ENCODE measurements around the gene CAND2. TPM values are rescaled to one million over a fixed set of nuclear protein-coding genes. Genes with fewer than 3 reads are reported as not detected.
A peak's percentile ranks its signal among the peaks of the same experiment; 100 is the strongest.

The CAND2 gene
- total RNA-seq, 1 experiment from 2014 or later = 0.37 TPM

- TF ChIP-seq EZH2 (IDR thresholded peaks at IDR 0.05; ENCODE audit: low read depth) (no peak), CTCF (conservative IDR thresholded peaks at IDR 0.05) (no peak)
- BruUV-seq (replicated peaks) = no TSS peak
- Histone ChIP-seq H3K27me3 (ENCODE audit: insufficient read depth, low read depth) (no peaks in the 10 kb centered on the region), H3K27ac (no peak overlapping the region), H3K9me3 (ENCODE audit: insufficient read depth, low read depth) (no peaks in the 10 kb centered on the region), H3F3A (ENCODE audit: insufficient read depth, low read depth) (peaks cover 15% of the 10 kb centered on the region), H3K36me3 (ENCODE audit: low read depth) (no peaks in the 10 kb centered on the region), H3K4me3 (peak overlapping the region; percentile 64), H4K20me1 (ENCODE audit: insufficient read depth) (no peaks in the 10 kb centered on the region), H2AFZ (peak overlapping the region; percentile 87), H3K9me2 (ENCODE audit: insufficient read depth) (no peaks in the 10 kb centered on the region), H3K79me2 (ENCODE audit: low read depth) (no peaks in the 10 kb centered on the region), H3K4me1 (replicated peaks; ENCODE audit: insufficient read depth) (no peaks in the 10 kb centered on the region), H3K4me2 (peak overlapping the region; percentile 99)
- intact Hi-C loops (cut with micrococcal nuclease; ENCODE audit: unreplicated experiment) = no loop called here
- DNase-seq = no peak
- ChIA-PET POLR2A (ENCODE audit: unreplicated experiment) (interaction anchor here (0.7 to 1.2 kb wide), 2 partner anchors 31 to 145 kb away, joined by 4 to 6 read pairs; no protein-coding TSS in a partner anchor), CTCF (interaction anchor here (1.3 kb wide), 1 partner anchor 14 kb away, joined by 5 read pairs; no protein-coding TSS in a partner anchor)
Observed at GRCh38 chr3:12809435-12809834, 13.0 kb downstream of the CAND2 start.

DNA sequence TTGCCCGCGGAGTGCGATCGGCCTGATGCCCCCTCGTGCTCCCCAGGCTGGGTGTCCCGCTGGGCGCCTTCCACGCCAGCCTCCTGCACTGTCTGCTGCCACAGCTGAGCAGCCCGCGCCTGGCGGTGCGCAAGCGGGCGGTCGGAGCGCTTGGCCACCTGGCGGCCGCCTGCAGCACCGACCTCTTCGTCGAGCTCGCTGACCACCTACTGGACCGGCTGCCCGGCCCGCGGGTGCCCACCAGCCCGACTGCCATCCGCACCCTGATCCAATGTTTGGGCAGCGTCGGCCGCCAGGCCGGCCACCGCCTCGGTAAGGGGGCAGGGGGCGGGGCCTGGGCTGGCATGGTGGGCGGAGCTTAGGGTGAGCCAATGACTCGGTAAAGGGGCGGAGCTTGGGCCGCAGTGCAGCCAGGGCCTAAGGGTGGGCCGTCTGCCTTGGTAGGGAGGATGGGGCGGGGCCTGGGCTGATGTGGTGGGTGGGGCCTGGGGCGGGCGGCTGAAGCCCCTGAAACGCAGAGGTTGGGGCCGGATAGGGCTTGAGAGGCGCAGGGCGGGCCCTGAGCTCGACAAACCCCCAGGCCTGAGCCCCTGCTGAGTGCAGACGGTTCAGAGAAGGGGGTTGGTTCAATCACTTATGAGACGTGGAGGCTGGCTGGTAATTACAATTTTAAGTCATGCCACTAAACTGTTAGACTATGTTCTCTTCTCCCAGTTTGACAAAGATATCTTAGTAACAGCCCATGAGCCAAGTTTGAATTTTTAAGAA, 13.7 kb downstream of the CAND2 start:
- peaks cover 15% of the 10 kb centered on the region for H3F3A ChIP-seq (ENCODE audit: insufficient read depth, low read depth)
- ChIA-PET POLR2A (ENCODE audit: unreplicated experiment) (interaction anchor here (0.6 to 1.2 kb wide), 5 partner anchors 31 to 198 kb away, joined by 3 to 24 read pairs (median 4); partner anchors contain the start of gene TMEM40), CTCF (interaction anchor here (0.5 to 1.3 kb wide), 5 partner anchors 13 to 146 kb away, joined by 3 to 5 read pairs (median 4); partner anchors contain the start of gene RAF1)
- no peaks in the 10 kb centered on the region for H3K4me1 ChIP-seq (replicated peaks; ENCODE audit: insufficient read depth)
- no peaks in the 10 kb centered on the region for H4K20me1 ChIP-seq (ENCODE audit: insufficient read depth)
- TF ChIP-seq CTCF (conservative IDR thresholded peaks at IDR 0.05) (peak; percentile 94), EZH2 (IDR thresholded peaks at IDR 0.05; ENCODE audit: low read depth) (no peak)
- BruUV-seq (replicated peaks) = no TSS peak
- no peaks in the 10 kb centered on the region for H3K9me2 ChIP-seq (ENCODE audit: insufficient read depth)
- no peak overlapping the region for H3K27ac ChIP-seq
- H3K9me3 ChIP-seq (ENCODE audit: insufficient read depth, low read depth) = no peaks in the 10 kb centered on the region
- peak; percentile 73 to 96 for DNase-seq
- intact Hi-C loops (cut with micrococcal nuclease; ENCODE audit: unreplicated experiment) = loop anchor here (5.0 kb wide), 1 partner anchor 58 kb away; no protein-coding TSS in a partner anchor
- peak overlapping the region; percentile 64 for H3K4me3 ChIP-seq
- H3K36me3 ChIP-seq (ENCODE audit: low read depth) = no peaks in the 10 kb centered on the region
- no peaks in the 10 kb centered on the region for H3K27me3 ChIP-seq (ENCODE audit: insufficient read depth, low read depth)
- peak overlapping the region; percentile 99 for H3K4me2 ChIP-seq
- H2AFZ ChIP-seq = peak overlapping the region; percentile 87
- H3K79me2 ChIP-seq (ENCODE audit: low read depth) = no peaks in the 10 kb centered on the region

DNA sequence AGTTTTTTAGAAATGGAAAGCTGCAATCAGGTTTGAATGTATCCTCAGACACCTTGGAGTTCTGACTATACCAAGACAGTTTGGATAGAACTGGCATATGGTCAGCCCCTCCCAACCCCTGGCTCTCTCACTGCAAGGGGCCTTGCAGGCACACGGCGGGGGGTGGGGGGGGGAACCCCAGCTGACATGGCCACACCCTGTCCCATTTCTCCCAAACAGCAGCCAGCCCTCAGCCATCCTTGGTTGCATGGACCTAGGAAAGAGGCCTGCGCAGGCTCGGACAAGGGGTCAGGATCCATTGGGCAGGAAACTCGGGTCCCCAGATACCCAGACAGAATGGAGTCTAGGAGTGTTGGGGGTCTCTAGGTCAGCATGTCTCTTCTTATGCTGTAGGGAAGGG, 14.5 kb downstream of the CAND2 start:
- BruUV-seq (replicated peaks) = no TSS peak
- POLR2A ChIA-PET (ENCODE audit: unreplicated experiment) = no interaction called here
- H3K9me3 ChIP-seq (ENCODE audit: insufficient read depth, low read depth) = no peaks in the 10 kb centered on the region

More for the DNA sequence above, 14.5 kb downstream of the CAND2 start:
- no peaks in the 10 kb centered on the region for H3K4me1 ChIP-seq (replicated peaks; ENCODE audit: insufficient read depth)
- TF ChIP-seq EZH2 (IDR thresholded peaks at IDR 0.05; ENCODE audit: low read depth) (no peak), CTCF (conservative IDR thresholded peaks at IDR 0.05) (no peak)
- H3K9me2 ChIP-seq (ENCODE audit: insufficient read depth) = no peaks in the 10 kb centered on the region
- intact Hi-C loops (cut with micrococcal nuclease; ENCODE audit: unreplicated experiment) = loop anchor here (5.0 kb wide), 1 partner anchor 59 kb away; no protein-coding TSS in a partner anchor
- H2AFZ ChIP-seq = no peak overlapping the region
- no peaks in the 10 kb centered on the region for H4K20me1 ChIP-seq (ENCODE audit: insufficient read depth)
- H3K4me3 ChIP-seq = no peak overlapping the region
- H3K36me3 ChIP-seq (ENCODE audit: low read depth) = no peaks in the 10 kb centered on the region
- peaks cover 15% of the 10 kb centered on the region for H3F3A ChIP-seq (ENCODE audit: insufficient read depth, low read depth)
- H3K79me2 ChIP-seq (ENCODE audit: low read depth) = no peaks in the 10 kb centered on the region
- H3K27me3 ChIP-seq (ENCODE audit: insufficient read depth, low read depth) = no peaks in the 10 kb centered on the region
- H3K4me2 ChIP-seq = peak overlapping the region; percentile 99; the same call in 1 of the 2 replicates
- H3K27ac ChIP-seq = no peak overlapping the region
- no peak for DNase-seq
- CTCF ChIA-PET = interaction anchor here (1.1 kb wide), 1 partner anchor 28 kb away, joined by 3 read pairs; no protein-coding TSS in a partner anchor

Measured in PC-9 (cell line).